ENCODE measurements around the gene RPS3A. TPM values are rescaled to one million over a fixed set of nuclear protein-coding genes. Genes with fewer than 3 reads are reported as not detected.

Gene RPS3A
- total and polyA plus RNA-seq, 2 of the 13 experiments (the other 11 are each of a cell fraction or from before 2014, with no cell fraction given): 3,332 to 3,626 TPM

GRCh38 chr4:151094290-151094751, 5.1 kb upstream of the RPS3A start (continued):
- TF ChIP-seq ZBTB26 (CRISPR knock-in tag; IDR thresholded peaks at IDR 0.05; ENCODE audit: borderline replicate concordance) (peak; percentile 81; the same call in 1 of the 2 replicates), ZBTB7B (CRISPR knock-in tag; IDR thresholded peaks at IDR 0.05) (0 out of 2 replicates have a peak, but pooled peaks have one; percentile 44), KLF16 (CRISPR knock-in tag; IDR thresholded peaks at IDR 0.05) (0 out of 4 replicates have a peak, but pooled peaks of 1 of the 2 experiments have one; percentile 34), POGZ (CRISPR knock-in tag; IDR thresholded peaks at IDR 0.05) (peak; percentile 99), PRMT3 (CRISPR knock-in tag; IDR thresholded peaks at IDR 0.05; ENCODE audit: borderline replicate concordance, low read depth) (no peak), MIER3 (CRISPR knock-in tag; IDR thresholded peaks at IDR 0.05; ENCODE audit: borderline replicate concordance) (0 out of 2 replicates have a peak, but pooled peaks have one; percentile 36), MIER2 (CRISPR knock-in tag; IDR thresholded peaks at IDR 0.05) (0 out of 2 replicates have a peak, but pooled peaks have one; percentile 12), ZNF280D (CRISPR knock-in tag; IDR thresholded peaks at IDR 0.05) (peak; percentile 99), ZSCAN29 (CRISPR knock-in tag; conservative IDR thresholded peaks at IDR 0.05) (0 out of 2 replicates have a peak, but pooled peaks have one; percentile 62), PHF21A (CRISPR knock-in tag; IDR thresholded peaks at IDR 0.05) (peak; percentile 71; the same call in 1 of the 2 replicates), FOXA3 (CRISPR knock-in tag; IDR thresholded peaks at IDR 0.05) (peak; percentile 93), GATAD2A (CRISPR knock-in tag; IDR thresholded peaks at IDR 0.05) (peak; percentile 63), PITX1 (CRISPR knock-in tag; IDR thresholded peaks at IDR 0.05) (0 out of 2 replicates have a peak, but pooled peaks have one; percentile 56), CEBPG (CRISPR knock-in tag; IDR thresholded peaks at IDR 0.05) (peak; percentile 53), RARA (CRISPR knock-in tag; IDR thresholded peaks at IDR 0.05) (peak; percentile 84), ZNF816 (CRISPR knock-in tag; IDR thresholded peaks at IDR 0.05; ENCODE audit: borderline replicate concordance) (peak; percentile 91), ATRX (CRISPR knock-in tag; IDR thresholded peaks at IDR 0.05; ENCODE audit: borderline replicate concordance) (no peak), NR2C2 (CRISPR knock-in tag; IDR thresholded peaks at IDR 0.05; ENCODE audit: borderline replicate concordance) (peak; percentile 45; the same call in 1 of the 2 replicates), MXD1 (CRISPR knock-in tag; IDR thresholded peaks at IDR 0.05) (no peak), ZNF33A (CRISPR knock-in tag; IDR thresholded peaks at IDR 0.05; ENCODE audit: borderline replicate concordance) (peak; percentile 86; the same call in 1 of the 2 replicates), TCF7L2 (IDR thresholded peaks at IDR 0.05; ENCODE audit: low read depth, low read length) (no peak), MED1 (CRISPR knock-in tag; IDR thresholded peaks at IDR 0.05) (peak; percentile 72), PAXIP1 (CRISPR knock-in tag; conservative IDR thresholded peaks at IDR 0.05) (peak; percentile 89)
